ENCODE measurements around the gene PRKACG. TPM values are rescaled to one million over a fixed set of nuclear protein-coding genes. Genes with fewer than 3 reads are reported as not detected.

Gene PRKACG
- total and polyA plus RNA-seq, 2 experiments from 2014 or later = not detected

- peaks cover 40% of the 10 kb centered on the region for H3K79me2 ChIP-seq (ENCODE audit: insufficient read depth)
- no peaks in the 10 kb centered on the region for H4K20me1 ChIP-seq (ENCODE audit: insufficient read depth)
- TF ChIP-seq EZH2 (IDR thresholded peaks at IDR 0.05; ENCODE audit: insufficient read depth, poor library complexity, severe bottlenecking) (no peak), EZH2phosphoT487 (IDR thresholded peaks at IDR 0.05; ENCODE audit: insufficient read depth, low read depth) (no peak)
- 62 to 64% methylated on average over 10 of the region's 10 CpGs for WGBS, 2 experiments (ENCODE audit: low coverage in 1 of 2, low lambda C conversion rate in 2 of 2, missing lambda C conversion rate in 2 of 2)
- no peaks in the 10 kb centered on the region for H3K9me3 ChIP-seq (ENCODE audit: low read depth)
- H3K9ac ChIP-seq = peak overlapping the region; percentile 82
- in situ Hi-C loops (cut with MboI) = no loop called here
- no peak for DNase-seq
- H3K27ac ChIP-seq = no peak overlapping the region
- peak overlapping the region; percentile 80 for H3K4me3 ChIP-seq
- no peaks in the 10 kb centered on the region for H3K4me1 ChIP-seq (ENCODE audit: insufficient read depth)
- no peaks in the 10 kb centered on the region for H3K27me3 ChIP-seq (replicated peaks; ENCODE audit: insufficient read depth)
- no peaks in the 10 kb centered on the region for H3K36me3 ChIP-seq (ENCODE audit: low read depth)
- H3F3A ChIP-seq (ENCODE audit: insufficient read depth) = no peaks in the 10 kb centered on the region
- no peaks in the 10 kb centered on the region for H3K9me2 ChIP-seq (ENCODE audit: insufficient read depth)
- H2AFZ ChIP-seq = peak overlapping the region; percentile 98
- peak overlapping the region; percentile 93 for H3K4me2 ChIP-seq (ENCODE audit: unreplicated experiment)
These were observed 22.9 kb upstream of the PRKACG start for GRCh38 chr9:69036799-69037198.

- Histone ChIP-seq H2AFZ (peak overlapping the region; percentile 98), H3K4me2 (ENCODE audit: unreplicated experiment) (peak overlapping the region; percentile 93), H3K27me3 (replicated peaks; ENCODE audit: insufficient read depth) (no peaks in the 10 kb centered on the region), H3K27ac (peak overlapping the region; percentile 46), H4K20me1 (ENCODE audit: insufficient read depth) (no peaks in the 10 kb centered on the region), H3K9ac (peak overlapping the region; percentile 82), H3F3A (ENCODE audit: insufficient read depth) (no peaks in the 10 kb centered on the region), H3K79me2 (ENCODE audit: insufficient read depth) (peaks cover 35% of the 10 kb centered on the region), H3K4me3 (peak overlapping the region; percentile 80), H3K36me3 (ENCODE audit: low read depth) (no peaks in the 10 kb centered on the region), H3K9me3 (ENCODE audit: low read depth) (no peaks in the 10 kb centered on the region), H3K9me2 (ENCODE audit: insufficient read depth) (no peaks in the 10 kb centered on the region), H3K4me1 (ENCODE audit: insufficient read depth) (no peaks in the 10 kb centered on the region)
- DNase-seq = peak; percentile 41
- WGBS, 2 experiments (ENCODE audit: low coverage in 1 of 2, low lambda C conversion rate in 2 of 2, missing lambda C conversion rate in 2 of 2) = 9 to 10% methylated on average over 14 of the region's 14 CpGs
- no peak for TF ChIP-seq EZH2 (IDR thresholded peaks at IDR 0.05; ENCODE audit: insufficient read depth, poor library complexity, severe bottlenecking)
- TF ChIP-seq EZH2phosphoT487 (IDR thresholded peaks at IDR 0.05; ENCODE audit: insufficient read depth, low read depth) = no peak
- in situ Hi-C loops (cut with MboI) = no loop called here
These were observed 22.4 kb upstream of the PRKACG start for GRCh38 chr9:69036309-69036708.

- peaks cover 29% of the 10 kb centered on the region for H3K79me2 ChIP-seq (ENCODE audit: insufficient read depth)
- H3K9ac ChIP-seq = peak within 1 kb of the TSS; percentile 82
- TF ChIP-seq EZH2 (IDR thresholded peaks at IDR 0.05; ENCODE audit: insufficient read depth, poor library complexity, severe bottlenecking) (no peak), EZH2phosphoT487 (IDR thresholded peaks at IDR 0.05; ENCODE audit: insufficient read depth, low read depth) (no peak)
- H3K27ac ChIP-seq = peak within 1 kb of the TSS; percentile 46
- H3K4me2 ChIP-seq (ENCODE audit: unreplicated experiment) = peak within 1 kb of the TSS; percentile 93
- no peaks in the 10 kb centered on the region for H3K27me3 ChIP-seq (replicated peaks; ENCODE audit: insufficient read depth)
- H3K4me1 ChIP-seq (ENCODE audit: insufficient read depth) = no peaks in the 10 kb centered on the region; the same call in 1 of the 2 replicates
- no peaks in the 10 kb centered on the region for H3F3A ChIP-seq (ENCODE audit: insufficient read depth)
- H2AFZ ChIP-seq = peak within 1 kb of the TSS; percentile 98
- peak; percentile 89 for DNase-seq
- no peaks in the 10 kb centered on the region for H3K36me3 ChIP-seq (ENCODE audit: low read depth)
- H3K9me2 ChIP-seq (ENCODE audit: insufficient read depth) = no peaks in the 10 kb centered on the region
- 1 to 2% methylated on average over 52 to 64 of the region's 75 CpGs for WGBS, 2 experiments (ENCODE audit: low coverage in 1 of 2, low lambda C conversion rate in 2 of 2, missing lambda C conversion rate in 2 of 2)
- in situ Hi-C loops (cut with MboI) = no loop called here
- no peaks in the 10 kb centered on the region for H4K20me1 ChIP-seq (ENCODE audit: insufficient read depth)
- no peaks in the 10 kb centered on the region for H3K9me3 ChIP-seq (ENCODE audit: low read depth)
- peak within 1 kb of the TSS; percentile 80 for H3K4me3 ChIP-seq
These were observed 21.8 kb upstream of the PRKACG start, which contains the start of gene FXN for GRCh38 chr9:69035438-69036308. Gene FXN, plus strand, starts transcription at chr9:69035752. Its CDS starts 31 bp downstream, at chr9:69035783.

GRCh38 chr9:69034071-69034470, 20.2 kb upstream of the PRKACG start:
- Histone ChIP-seq H4K20me1 (ENCODE audit: insufficient read depth) (no peaks in the 10 kb centered on the region), H3K4me2 (ENCODE audit: unreplicated experiment) (no peak overlapping the region), H3K27me3 (replicated peaks; ENCODE audit: insufficient read depth) (no peaks in the 10 kb centered on the region), H3K4me3 (no peak overlapping the region), H3K9me3 (ENCODE audit: low read depth) (no peaks in the 10 kb centered on the region), H3K9ac (no peak overlapping the region), H3K4me1 (ENCODE audit: insufficient read depth) (no peaks in the 10 kb centered on the region; the same call in 1 of the 2 replicates), H3F3A (ENCODE audit: insufficient read depth) (no peaks in the 10 kb centered on the region), H2AFZ (no peak overlapping the region), H3K79me2 (ENCODE audit: insufficient read depth) (peaks cover 28% of the 10 kb centered on the region), H3K36me3 (ENCODE audit: low read depth) (no peaks in the 10 kb centered on the region), H3K9me2 (ENCODE audit: insufficient read depth) (no peaks in the 10 kb centered on the region), H3K27ac (no peak overlapping the region)
- in situ Hi-C loops (cut with MboI) = no loop called here
- WGBS, 2 experiments (ENCODE audit: low coverage in 1 of 2, low lambda C conversion rate in 2 of 2, missing lambda C conversion rate in 2 of 2) = 29 to 38% methylated on average over 2 of the region's 2 CpGs
- DNase-seq = no peak
- TF ChIP-seq EZH2 (IDR thresholded peaks at IDR 0.05; ENCODE audit: insufficient read depth, poor library complexity, severe bottlenecking) (no peak), EZH2phosphoT487 (IDR thresholded peaks at IDR 0.05; ENCODE audit: insufficient read depth, low read depth) (no peak)
